GM18858 (cell line): ENCODE measurements around the gene TEX44.

ENCODE experiments used
- ATAC-seq: cut with Tn5 transposase; IDR thresholded peaks from one replicate; pipeline ENCODE4 v1.9.1; 2021; ENCODE audit not compliant: unreplicated experiment

The TEX44 gene

DNA sequence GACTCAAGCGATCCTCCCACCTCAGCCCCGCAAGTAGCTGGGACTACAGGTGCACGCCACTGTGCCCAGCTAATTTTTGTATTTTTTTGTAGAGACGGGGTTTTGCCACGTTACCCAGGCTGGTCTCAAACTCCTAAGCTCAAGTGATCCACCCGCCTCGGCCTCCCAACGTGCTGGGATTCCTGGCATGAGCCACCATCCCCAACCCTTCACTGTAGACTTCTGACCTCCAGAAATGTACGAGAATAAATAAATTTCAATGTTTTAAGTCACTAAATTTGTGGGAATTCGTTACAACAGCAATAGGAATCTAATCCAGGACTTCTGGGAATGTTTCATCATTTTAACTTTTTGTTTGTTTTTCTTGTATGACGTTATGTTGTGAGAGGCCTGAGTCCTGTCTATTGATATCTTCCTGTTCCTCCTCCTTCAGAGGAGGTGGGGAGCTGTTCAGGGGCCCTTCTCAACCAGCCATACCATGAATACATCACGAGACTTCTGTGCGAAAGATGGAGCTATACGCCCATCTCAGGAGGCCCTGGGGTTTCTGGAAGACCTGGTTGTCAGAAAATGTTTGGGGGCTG, 40.0 kb downstream of the TEX44 start:
- no peak for ATAC-seq

GRCh38 chr2:231633241-231633976, 40.7 kb downstream of the TEX44 start:
- no peak for ATAC-seq

DNA sequence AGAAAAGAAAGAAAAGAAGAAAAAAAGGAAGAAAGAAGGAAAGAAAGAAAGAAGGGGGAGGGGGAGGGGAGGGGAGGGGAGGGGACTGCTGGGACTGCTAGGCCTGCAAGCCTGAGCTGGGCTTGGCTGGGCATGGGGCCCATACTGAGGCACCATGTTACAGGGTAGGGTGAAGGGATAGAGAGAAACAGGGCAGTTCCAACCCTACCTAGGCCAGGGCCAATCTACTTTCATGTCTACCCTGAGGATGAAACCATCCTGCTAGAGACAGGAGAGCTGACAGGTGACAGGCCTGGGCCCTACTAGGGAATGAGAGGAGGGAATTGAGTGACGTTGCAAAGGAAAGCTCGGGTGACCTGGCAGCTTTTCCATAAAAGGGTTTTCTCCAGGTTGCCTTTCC, 41.7 kb downstream of the TEX44 start:
- no peak for ATAC-seq

GRCh38 chr2:231634951-231635875, 42.5 kb downstream of the TEX44 start:
- ATAC-seq, result no peak

GRCh38 chr2:231640241-231640640, 47.6 kb downstream of the TEX44 start:
- ATAC-seq, result no peak

DNA sequence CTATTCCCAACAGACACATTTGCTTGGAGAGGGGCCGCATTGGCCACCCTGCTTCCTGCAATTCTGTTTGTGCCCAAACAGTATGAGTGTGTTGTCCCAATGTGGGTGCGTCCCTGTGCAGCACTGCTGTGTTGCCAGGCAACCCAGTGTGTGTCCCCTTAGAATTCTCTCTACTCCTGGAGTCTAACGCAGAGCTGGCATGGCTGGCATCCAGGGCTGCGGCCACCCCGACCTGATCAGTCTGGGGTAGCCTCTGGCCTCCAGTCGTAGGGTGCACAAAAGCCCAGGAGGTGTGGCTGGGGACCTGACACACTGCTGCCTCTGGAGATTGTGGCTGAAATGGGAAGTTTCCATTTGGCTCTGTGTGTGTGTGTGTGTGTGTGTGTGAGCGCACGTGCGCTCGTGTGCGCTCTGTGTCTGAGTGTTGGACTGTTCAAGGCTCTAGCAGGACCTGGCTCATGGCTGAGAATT, 48.0 kb downstream of the TEX44 start:
- no peak for ATAC-seq

- ATAC-seq, result no peak
Measured at GRCh38 chr2:231642631-231643494, 50.2 kb downstream of the TEX44 start.

- no peak for ATAC-seq
Measured at GRCh38 chr2:231643495-231643888, 50.8 kb downstream of the TEX44 start.
